Stomach (tissue), 9 donors: ENCODE results near the gene GFPT2. TPM values are rescaled to one million over a fixed set of nuclear protein-coding genes. Genes with fewer than 3 reads are reported as not detected.

Experiments
- DNase-seq, 2 donors: peaks; one replicate each; pipeline versions ENCODE4 v3.0.0 to v3.0.0-alpha.2; 2013 to 2019
- H3K27ac ChIP-seq, 5 donors: fragments of 200-600 bp in 4 of 5; sonication (generic) in 4 of 5; one replicate each; pipeline ENCODE4 v1.5.1; 2013 to 2019; ENCODE audit warnings: mild to moderate bottlenecking in 1 of 5, moderate library complexity in 1 of 5
- H3K27me3 ChIP-seq, 3 donors: fragments of 200-600 bp; sonication (generic); one replicate each; pipeline ENCODE4 v1.5.1; 2017 to 2019; ENCODE audit warnings: mixed run types in 1 of 3
- H3K36me3 ChIP-seq, 4 donors: fragments of 200-600 bp; sonication (generic); 1 replicate in 3 of 4; 2 replicates in 1 of 4; pipeline ENCODE4 v1.5.1; 2016 to 2019
- H3K4me1 ChIP-seq, 4 donors: fragments of 200-600 bp; sonication (generic); one replicate each; pipeline ENCODE4 v1.5.1; 2016 to 2019
- H3K4me3 ChIP-seq, 4 donors: fragments of 200-600 bp; sonication (generic) in 3 of 4; one replicate each; pipeline ENCODE4 v1.5.1; 2016 to 2019; ENCODE audit warnings: mild to moderate bottlenecking in 1 of 4
- H3K9me3 ChIP-seq, 4 donors: fragments of 200-600 bp; sonication (generic); one replicate each; pipeline ENCODE4 v1.5.1; 2016 to 2019
- CTCF ChIP-seq, 7 experiments: fragments of 450-650 bp in 4 of 7; fragments of 200-600 bp in 3 of 7; sonication (generic) in 3 of 7; IDR thresholded peaks; one replicate each; pipeline ENCODE4 v1.5.1; 2016 to 2019; ENCODE audit warnings: antibody characterized with exemption in 7 of 7, control low read depth in 2 of 7, mild to moderate bottlenecking in 1 of 7
- EP300 ChIP-seq: sonication (generic); formaldehyde crosslinking; IDR thresholded peaks from one replicate; pipeline ENCODE4 v1.6.1; 2017; ENCODE audit warnings: antibody characterized with exemption
- POLR2A ChIP-seq, 4 donors: fragments of 450-650 bp; IDR thresholded peaks; one replicate each; pipeline ENCODE4 v1.6.1; 2016; ENCODE audit warnings: antibody characterized with exemption in 4 of 4, control low read depth in 2 of 4, mild to moderate bottlenecking in 1 of 4, moderate library complexity in 1 of 4
- POLR2AphosphoS5 ChIP-seq, 3 donors: sonication (generic); formaldehyde crosslinking; IDR thresholded peaks; one replicate each; pipeline ENCODE4 v1.6.1; 2016; ENCODE audit warnings: antibody characterized with exemption in 3 of 3
- WGBS, 5 donors: extraction: QIAGEN DNeasy Blood & Tissue Kit in 3 of 5; methylation state at CpG; one replicate each; pipeline versions ENCODE4 v1.1.5 to v1.1.7; 2013 to 2018; 5-methylcytosine and 5-hydroxymethylcytosine counted together
- intact Hi-C: fragments of 100-400 bp; cut with DNase I; formaldehyde crosslinking; loops from one replicate; pipeline ENCODE4 v1.15.1; 2023; ENCODE audit warnings: low total_unique reads
- polyA plus RNA-seq, 3 donors: library from polyadenylated mRNA; stranded (reverse); fragments of 200-250 nt; gene quantifications; one replicate each; pipeline ENCODE4 v1.2.3, GENCODE V29; 2013
- total RNA-seq, 5 donors: library from RNA; depleted of rRNA; stranded (reverse); fragments of >200 nt; gene quantifications; one replicate each; pipeline versions ENCODE4 v1.1.0 to v1.2.3, GENCODE V29; 2014 to 2016
- donor health status: healthy with polysubstance abuse.
- donor health status: Bipolar disorder and iron deficiency.
- donor health status: healthy.

Gene GFPT2
- total and polyA plus RNA-seq, 8 donors = 3.5 to 54.5 (median 8.3) TPM

GRCh38 chr5:180365829-180366228 lies 12.7 kb upstream of the GFPT2 start:
- intact Hi-C loops = no loop called here
- TF ChIP-seq POLR2AphosphoS5 (IDR thresholded peaks at IDR 0.05) (no peak), CTCF (IDR thresholded peaks at IDR 0.05) (no peak), POLR2A (IDR thresholded peaks at IDR 0.05) (no peak), EP300 (no peak)
- no peak overlapping the region for H3K27ac ChIP-seq
- H3K27me3 ChIP-seq = peaks cover 0 to 7% (median 0%) of the 10 kb centered on the region in 3 donors
- WGBS, 5 donors = 75 to 87% (median 85%) methylated on average over 4 of the region's 4 CpGs
- no peaks in the 10 kb centered on the region for H3K4me1 ChIP-seq
- DNase-seq = no peak
- no peak overlapping the region for H3K4me3 ChIP-seq
- no peaks in the 10 kb centered on the region for H3K9me3 ChIP-seq
- no peaks in the 10 kb centered on the region for H3K36me3 ChIP-seq

- Histone ChIP-seq H3K27me3 (no peaks in the 10 kb centered on the region), H3K27ac (no peak overlapping the region), H3K4me3 (no peak overlapping the region), H3K4me1 (no peaks in the 10 kb centered on the region), H3K9me3 (no peaks in the 10 kb centered on the region), H3K36me3 (no peaks in the 10 kb centered on the region)
- intact Hi-C loops = no loop called here
- WGBS, 5 donors = 83 to 93% (median 90%) methylated on average over 9 to 10 of the region's 10 CpGs
- TF ChIP-seq POLR2A (IDR thresholded peaks at IDR 0.05) = no peak
- no peak for TF ChIP-seq CTCF (IDR thresholded peaks at IDR 0.05)
- TF ChIP-seq EP300 = no peak
- TF ChIP-seq POLR2AphosphoS5 (IDR thresholded peaks at IDR 0.05) = no peak
- no peak for DNase-seq
Measured at GRCh38 chr5:180364306-180364856, 11.2 kb upstream of the GFPT2 start.

GRCh38 chr5:180360078-180360957 lies 7.2 kb upstream of the GFPT2 start:
- H3K36me3 ChIP-seq = no peaks in the 10 kb centered on the region
- H3K4me3 ChIP-seq = no peak overlapping the region
- 91 to 95% (median 92%) methylated on average over 22 to 24 of the region's 24 CpGs for WGBS, 5 donors
- H3K27me3 ChIP-seq = peaks cover 0 to 11% (median 0%) of the 10 kb centered on the region in 3 donors
- TF ChIP-seq EP300 = no peak
- no peak for TF ChIP-seq CTCF (IDR thresholded peaks at IDR 0.05)
- no peak for TF ChIP-seq POLR2A (IDR thresholded peaks at IDR 0.05)
- TF ChIP-seq POLR2AphosphoS5 (IDR thresholded peaks at IDR 0.05) = no peak
- no peaks in the 10 kb centered on the region for H3K4me1 ChIP-seq
- H3K9me3 ChIP-seq = no peaks in the 10 kb centered on the region
- intact Hi-C loops = no loop called here
- DNase-seq = no peak
- no peak overlapping the region for H3K27ac ChIP-seq

- Histone ChIP-seq H3K9me3 (no peaks in the 10 kb centered on the region), H3K4me1 (peaks cover 4 to 9% (median 5%) of the 10 kb centered on the region in 4 donors), H3K27ac (no peak overlapping the region), H3K36me3 (no peaks in the 10 kb centered on the region), H3K27me3 (peaks cover 0 to 27% (median 14%) of the 10 kb centered on the region in 3 donors), H3K4me3 (no peak overlapping the region)
- intact Hi-C loops = no loop called here
- TF ChIP-seq CTCF (IDR thresholded peaks at IDR 0.05) = no peak
- TF ChIP-seq POLR2A (IDR thresholded peaks at IDR 0.05) = no peak
- no peak for TF ChIP-seq POLR2AphosphoS5 (IDR thresholded peaks at IDR 0.05)
- TF ChIP-seq EP300 = no peak
- 83 to 90% (median 90%) methylated on average over 6 of the region's 6 CpGs for WGBS, 5 donors
- DNase-seq = no peak
Measured at GRCh38 chr5:180358694-180359093, 5.6 kb upstream of the GFPT2 start.
